Adrenal gland (tissue), 12 donors: ENCODE results near the gene ARRDC3. TPM values are rescaled to one million over a fixed set of nuclear protein-coding genes. Genes with fewer than 3 reads are reported as not detected.
A peak's percentile ranks its signal among the peaks of the same experiment; 100 is the strongest.

Experiments
- DNase-seq, 7 donors: peaks; one replicate each; pipeline ENCODE4 v3.0.0-alpha.2; 2019 to 2020
- H3K27ac ChIP-seq, 5 donors: fragments of 200-600 bp; sonication (generic) in 4 of 5; 1 replicate in 3 of 5; 2 replicates in 2 of 5; pipeline versions ENCODE4 v1.5.1 to v1.8.0; 2016 to 2020; ENCODE audit warnings: mild to moderate bottlenecking in 1 of 5
- H3K27me3 ChIP-seq: fragments of 200-600 bp; 2 replicates; pipeline ENCODE4 v1.8.0; 2021
- H3K36me3 ChIP-seq, 2 donors: fragments of 200-600 bp; replicated peaks in 1 of 2; 1 replicate in 1 of 2; 2 replicates in 1 of 2; pipeline versions ENCODE4 v1.5.1 to v1.8.0; 2018 to 2022
- H3K4me1 ChIP-seq, 2 donors: fragments of 200-600 bp; replicated peaks in 1 of 2; 1 replicate in 1 of 2; 2 replicates in 1 of 2; pipeline versions ENCODE4 v1.5.1 to v1.8.0; 2018 to 2021
- H3K4me3 ChIP-seq, 4 donors: fragments of 200-600 bp; sonication (generic) in 3 of 4; one replicate each; pipeline ENCODE4 v1.5.1; 2016 to 2018
- H3K9me3 ChIP-seq, 3 donors: fragments of 200-600 bp; sonication (generic) in 1 of 3; replicated peaks in 1 of 3; 1 replicate in 2 of 3; 2 replicates in 1 of 3; pipeline versions ENCODE4 v1.5.1 to v1.8.0; 2016 to 2021
- POLR2A ChIP-seq, 2 donors: fragments of 450-650 bp; IDR thresholded peaks; one replicate each; pipeline ENCODE4 v1.6.1; 2017; ENCODE audit warnings: antibody characterized with exemption in 2 of 2, mild to moderate bottlenecking in 2 of 2, moderate library complexity in 1 of 2
- WGBS, 4 donors: extraction: QIAGEN DNeasy Blood & Tissue Kit in 2 of 4; methylation state at CpG; one replicate each; pipeline versions ENCODE4 v1.1.5 to v1.1.7; 2013 to 2017; 5-methylcytosine and 5-hydroxymethylcytosine counted together
- intact Hi-C, 2 donors: fragments of 100-400 bp; cut with DNase I; formaldehyde crosslinking; loops; one replicate each; pipeline versions ENCODE4 v1.14.1 to v1.15.0; 2022 to 2023
- polyA plus RNA-seq, 3 donors: library from polyadenylated mRNA; stranded (reverse); fragments of 200-250 nt in 2 of 3; fragments of 350-450 nt in 1 of 3; fragmentation: Illumina TruSeq in 1 of 3; extraction: RNeasy Lipid Tissue Mini Kit (QIAGEN cat#74804) in 1 of 3; gene quantifications; one replicate each; pipeline ENCODE4 v1.2.3, GENCODE V29; 2013 to 2014
- total RNA-seq, 9 donors: library from RNA; depleted of rRNA in 4 of 9; stranded (reverse); fragments of >200 nt in 4 of 9; fragments of 120-200 nt in 1 of 9; fragmentation: NEBNext Ultra II Directional in 1 of 9; extraction: Animal tissue kit (Norgen Biotek cat#: 25700) in 1 of 9; gene quantifications; one replicate each; pipeline versions ENCODE4 v1.1.0 to v1.2.4, GENCODE V29; 2013 to 2023
- TF ChIP-seq, protein P1 (sequence below), 6 experiments: fragments of 450-650 bp in 4 of 6; fragments of 200-600 bp in 2 of 6; sonication (generic) in 1 of 6; IDR thresholded peaks; 1 replicate in 5 of 6; 2 replicates in 1 of 6; pipeline versions ENCODE4 v1.5.1 to v1.8.0; 2016 to 2021; ENCODE audit warnings: antibody characterized with exemption in 6 of 6, mild to moderate bottlenecking in 2 of 6, moderate library complexity in 1 of 6
- donor health status: healthy with polysubstance abuse.
- donor health status: Bipolar disorder and iron deficiency.
- donor health status: DM: yes; HTN: yes; CAD: no.
- donor health status: DM: no; HTN: no; CAD: no.
- donor health status: DM: no; HTN: no; CAD: no.
- donor health status: DM: yes; HTN: yes; CAD: no.

Gene ARRDC3
- total and polyA plus RNA-seq, 12 donors, result 36.1 to 410 (median 141) TPM

DNA sequence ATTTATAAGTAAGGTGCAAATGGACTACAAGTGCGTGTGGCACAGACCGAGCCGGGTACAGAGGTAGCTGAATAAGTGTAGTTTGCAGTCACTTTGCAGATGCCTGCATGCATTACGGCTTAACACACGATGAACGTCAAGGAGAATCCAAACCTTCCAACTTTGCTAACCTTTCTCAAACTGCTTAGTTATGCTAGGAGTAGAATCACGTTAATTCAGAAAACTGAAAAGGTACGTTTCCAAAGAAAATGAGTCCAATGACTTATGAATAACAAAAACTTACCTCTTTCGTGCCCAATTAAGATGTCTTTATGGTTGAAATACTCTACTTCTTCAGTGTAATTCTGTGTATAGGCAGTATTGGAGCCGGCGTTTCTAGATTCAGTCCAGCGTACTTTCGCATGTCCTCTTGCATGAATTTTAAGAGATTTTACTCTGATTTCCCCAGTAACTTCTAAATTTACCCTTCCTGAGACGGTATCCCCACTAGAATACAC is 539 bp downstream of the ARRDC3 start:
- TF ChIP-seq, protein P1, sequence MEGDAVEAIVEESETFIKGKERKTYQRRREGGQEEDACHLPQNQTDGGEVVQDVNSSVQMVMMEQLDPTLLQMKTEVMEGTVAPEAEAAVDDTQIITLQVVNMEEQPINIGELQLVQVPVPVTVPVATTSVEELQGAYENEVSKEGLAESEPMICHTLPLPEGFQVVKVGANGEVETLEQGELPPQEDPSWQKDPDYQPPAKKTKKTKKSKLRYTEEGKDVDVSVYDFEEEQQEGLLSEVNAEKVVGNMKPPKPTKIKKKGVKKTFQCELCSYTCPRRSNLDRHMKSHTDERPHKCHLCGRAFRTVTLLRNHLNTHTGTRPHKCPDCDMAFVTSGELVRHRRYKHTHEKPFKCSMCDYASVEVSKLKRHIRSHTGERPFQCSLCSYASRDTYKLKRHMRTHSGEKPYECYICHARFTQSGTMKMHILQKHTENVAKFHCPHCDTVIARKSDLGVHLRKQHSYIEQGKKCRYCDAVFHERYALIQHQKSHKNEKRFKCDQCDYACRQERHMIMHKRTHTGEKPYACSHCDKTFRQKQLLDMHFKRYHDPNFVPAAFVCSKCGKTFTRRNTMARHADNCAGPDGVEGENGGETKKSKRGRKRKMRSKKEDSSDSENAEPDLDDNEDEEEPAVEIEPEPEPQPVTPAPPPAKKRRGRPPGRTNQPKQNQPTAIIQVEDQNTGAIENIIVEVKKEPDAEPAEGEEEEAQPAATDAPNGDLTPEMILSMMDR (IDR thresholded peaks at IDR 0.05), result no peak
- TF ChIP-seq POLR2A (IDR thresholded peaks at IDR 0.05), result no peak
- DNase-seq, result peak in 3 of 7 donors; percentile 31 to 66 (median 47)
- Histone ChIP-seq H3K27me3 (no peaks in the 10 kb centered on the region), H3K36me3 (peaks cover 0 to 9% of the 10 kb centered on the region in 2 donors), H3K9me3 (no peaks in the 10 kb centered on the region), H3K27ac (peak overlapping the region; percentile 92 to 98 (median 97)), H3K4me3 (peak overlapping the region; percentile 11 to 95 (median 70)), H3K4me1 (peaks cover 7 to 25% of the 10 kb centered on the region in 2 donors)
- intact Hi-C loops, result loop anchor here (5.0 to 10.0 kb wide), 3 partner anchors 100 to 280 kb away; no protein-coding TSS in a partner anchor
- 0% methylated on average over 14 of the region's 14 CpGs for WGBS, 4 donors

DNA sequence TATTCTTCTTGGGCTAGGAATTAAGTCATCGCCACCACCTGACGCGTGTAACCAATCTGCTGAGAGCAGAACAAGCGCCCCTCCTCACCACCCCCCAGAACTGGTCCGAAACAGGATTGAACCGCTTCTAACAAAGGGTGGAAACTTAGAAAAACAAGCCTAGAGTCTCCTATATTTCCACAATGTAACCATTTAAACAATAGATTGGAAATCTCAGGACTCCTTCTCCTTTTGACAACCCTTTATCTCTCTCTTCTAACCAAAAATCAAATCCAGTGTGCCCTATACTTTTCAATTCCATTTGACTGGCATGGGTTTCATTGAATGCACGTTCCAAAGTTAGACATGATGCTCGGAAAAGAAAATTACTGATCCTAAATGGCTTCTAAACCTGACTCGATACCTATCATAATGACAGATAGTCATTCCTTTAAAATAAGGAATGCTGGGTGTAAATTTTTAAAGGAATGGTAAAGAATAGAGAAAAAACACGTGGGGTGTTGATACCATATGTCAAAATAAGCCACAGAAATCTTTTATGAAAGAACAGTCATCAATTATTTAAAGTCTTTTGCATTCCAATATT is 1.2 kb downstream of the ARRDC3 start:
- peak; percentile 69 to 89 (median 81) for DNase-seq
- Histone ChIP-seq H3K27ac (peak overlapping the region; percentile 92 to 98 (median 97)), H3K4me3 (peak overlapping the region; percentile 18 to 95 (median 70)), H3K36me3 (peaks cover 0 to 15% of the 10 kb centered on the region in 2 donors), H3K4me1 (peaks cover 14 to 32% of the 10 kb centered on the region in 2 donors), H3K27me3 (no peaks in the 10 kb centered on the region), H3K9me3 (no peaks in the 10 kb centered on the region)
- TF ChIP-seq POLR2A (IDR thresholded peaks at IDR 0.05), result peak in 1 of 2 donors; percentile 54
- TF ChIP-seq, protein P1 (IDR thresholded peaks at IDR 0.05), result no peak
- WGBS, 4 donors, result 0 to 1% (median 0%) methylated on average over 10 of the region's 10 CpGs
- intact Hi-C loops, result loop anchor here (5.0 to 10.0 kb wide), 3 partner anchors 100 to 280 kb away; no protein-coding TSS in a partner anchor

DNA sequence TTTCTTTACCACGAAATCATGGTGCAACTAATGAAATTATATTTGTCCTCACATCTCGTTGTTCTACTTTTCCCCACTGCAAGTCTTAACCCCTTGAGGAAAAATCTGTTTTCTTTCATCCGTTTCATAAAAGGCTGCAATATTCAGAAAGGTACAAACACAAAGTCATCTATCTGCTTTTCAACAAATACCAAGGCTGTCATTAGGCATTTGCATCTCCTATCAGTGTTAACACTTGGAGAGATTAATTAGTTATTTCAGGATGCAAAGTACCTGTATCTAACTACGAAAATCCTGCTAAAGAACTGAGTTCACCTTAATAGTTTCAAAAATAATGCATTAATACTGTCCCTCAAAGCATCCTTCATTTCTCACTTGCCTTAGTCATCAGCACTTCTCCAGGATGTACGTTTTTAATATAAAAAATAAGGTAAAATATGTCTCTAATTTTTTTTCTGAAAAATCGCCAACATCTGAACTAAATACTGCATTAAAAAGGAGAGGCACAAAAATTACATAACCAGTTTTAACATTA is 1.8 kb downstream of the ARRDC3 start:
- intact Hi-C loops, result loop anchor here (5.0 to 10.0 kb wide), 3 partner anchors 99 to 279 kb away; no protein-coding TSS in a partner anchor
- H3K4me3 ChIP-seq, result peak overlapping the region; percentile 34 to 95 (median 70)
- no peaks in the 10 kb centered on the region for H3K9me3 ChIP-seq
- H3K36me3 ChIP-seq, result peaks cover 0 to 21% of the 10 kb centered on the region in 2 donors
- H3K27me3 ChIP-seq, result no peaks in the 10 kb centered on the region
- DNase-seq, result no peak
- peak overlapping the region; percentile 92 to 98 (median 97) for H3K27ac ChIP-seq
- TF ChIP-seq, protein P1 (IDR thresholded peaks at IDR 0.05), result no peak
- TF ChIP-seq POLR2A (IDR thresholded peaks at IDR 0.05), result peak in 1 of 2 donors; percentile 45
- 0 to 1% (median 0%) methylated on average over 6 of the region's 6 CpGs for WGBS, 4 donors
- peaks cover 17 to 38% of the 10 kb centered on the region in 2 donors for H3K4me1 ChIP-seq

DNA sequence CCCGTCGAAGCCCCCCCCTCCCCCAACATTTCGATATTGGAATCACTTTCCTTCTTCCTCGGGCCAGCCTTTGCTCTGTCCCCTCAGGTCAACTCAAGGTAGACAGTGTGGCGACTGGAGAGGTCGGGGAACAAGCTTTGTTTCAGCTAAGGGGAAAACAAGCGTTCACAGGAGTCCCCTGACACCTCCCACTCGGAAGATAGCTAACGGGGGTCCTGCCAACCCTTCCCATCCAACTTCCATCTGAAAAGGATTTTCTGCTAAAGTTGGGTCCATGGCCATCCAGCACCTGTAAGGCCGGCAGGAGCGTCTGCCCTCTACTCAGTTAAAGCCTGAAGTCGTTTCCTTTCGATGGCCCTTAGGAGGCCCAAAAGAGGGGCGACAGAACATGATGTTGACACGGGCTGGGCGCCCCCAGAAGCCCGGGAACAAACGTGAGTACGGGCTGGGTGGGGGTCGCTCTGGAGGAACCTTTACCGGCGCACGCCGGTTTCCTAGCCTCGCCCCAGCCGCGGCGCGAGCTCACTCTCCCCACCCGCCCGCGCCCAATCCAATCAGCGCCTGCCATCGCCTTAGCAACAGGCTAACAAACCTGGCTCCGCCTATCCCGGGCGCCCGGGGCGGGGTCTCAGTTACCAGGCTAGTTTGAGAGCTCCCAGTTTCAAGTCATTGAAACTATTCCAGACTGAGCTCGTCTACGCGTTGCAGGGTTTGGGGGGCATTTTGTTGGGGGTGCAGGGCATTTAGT is 2.5 kb downstream of the ARRDC3 start:
- WGBS, 4 donors, result 0 to 1% (median 1%) methylated on average over 19 to 42 of the region's 42 CpGs
- intact Hi-C loops, result loop anchor here (5.0 to 10.0 kb wide), 3 partner anchors 98 to 278 kb away; no protein-coding TSS in a partner anchor
- Histone ChIP-seq H3K27ac (peak overlapping the region; percentile 92 to 98 (median 97)), H3K36me3 (peaks cover 0 to 27% of the 10 kb centered on the region in 2 donors), H3K4me3 (peak overlapping the region; percentile 70 to 99 (median 82)), H3K4me1 (peaks cover 22 to 44% of the 10 kb centered on the region in 2 donors), H3K9me3 (no peaks in the 10 kb centered on the region), H3K27me3 (no peaks in the 10 kb centered on the region)
- TF ChIP-seq, protein P1 (IDR thresholded peaks at IDR 0.05), result peak in 2 of 6 experiments; percentile 1 to 7
- TF ChIP-seq POLR2A (IDR thresholded peaks at IDR 0.05), result peak in 1 of 2 donors; percentile 92
- DNase-seq, result peak; percentile 96 to 99 (median 97)
